CD4-positive, alpha-beta T cell treated with Interleukin-21 for 1 hour (primary cell): ENCODE measurements around the gene PUS7.
"Not testable (repeated sequence)": the region's sequence is repeated elsewhere in the genome, so short reads cannot be mapped to it uniquely, and the experiment has no call there.

Source experiments
- DNase-seq: peaks from one replicate; pipeline ENCODE4 v3.0.0-alpha.2; 2020

The PUS7 gene, protein sequence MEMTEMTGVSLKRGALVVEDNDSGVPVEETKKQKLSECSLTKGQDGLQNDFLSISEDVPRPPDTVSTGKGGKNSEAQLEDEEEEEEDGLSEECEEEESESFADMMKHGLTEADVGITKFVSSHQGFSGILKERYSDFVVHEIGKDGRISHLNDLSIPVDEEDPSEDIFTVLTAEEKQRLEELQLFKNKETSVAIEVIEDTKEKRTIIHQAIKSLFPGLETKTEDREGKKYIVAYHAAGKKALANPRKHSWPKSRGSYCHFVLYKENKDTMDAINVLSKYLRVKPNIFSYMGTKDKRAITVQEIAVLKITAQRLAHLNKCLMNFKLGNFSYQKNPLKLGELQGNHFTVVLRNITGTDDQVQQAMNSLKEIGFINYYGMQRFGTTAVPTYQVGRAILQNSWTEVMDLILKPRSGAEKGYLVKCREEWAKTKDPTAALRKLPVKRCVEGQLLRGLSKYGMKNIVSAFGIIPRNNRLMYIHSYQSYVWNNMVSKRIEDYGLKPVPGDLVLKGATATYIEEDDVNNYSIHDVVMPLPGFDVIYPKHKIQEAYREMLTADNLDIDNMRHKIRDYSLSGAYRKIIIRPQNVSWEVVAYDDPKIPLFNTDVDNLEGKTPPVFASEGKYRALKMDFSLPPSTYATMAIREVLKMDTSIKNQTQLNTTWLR

DNA sequence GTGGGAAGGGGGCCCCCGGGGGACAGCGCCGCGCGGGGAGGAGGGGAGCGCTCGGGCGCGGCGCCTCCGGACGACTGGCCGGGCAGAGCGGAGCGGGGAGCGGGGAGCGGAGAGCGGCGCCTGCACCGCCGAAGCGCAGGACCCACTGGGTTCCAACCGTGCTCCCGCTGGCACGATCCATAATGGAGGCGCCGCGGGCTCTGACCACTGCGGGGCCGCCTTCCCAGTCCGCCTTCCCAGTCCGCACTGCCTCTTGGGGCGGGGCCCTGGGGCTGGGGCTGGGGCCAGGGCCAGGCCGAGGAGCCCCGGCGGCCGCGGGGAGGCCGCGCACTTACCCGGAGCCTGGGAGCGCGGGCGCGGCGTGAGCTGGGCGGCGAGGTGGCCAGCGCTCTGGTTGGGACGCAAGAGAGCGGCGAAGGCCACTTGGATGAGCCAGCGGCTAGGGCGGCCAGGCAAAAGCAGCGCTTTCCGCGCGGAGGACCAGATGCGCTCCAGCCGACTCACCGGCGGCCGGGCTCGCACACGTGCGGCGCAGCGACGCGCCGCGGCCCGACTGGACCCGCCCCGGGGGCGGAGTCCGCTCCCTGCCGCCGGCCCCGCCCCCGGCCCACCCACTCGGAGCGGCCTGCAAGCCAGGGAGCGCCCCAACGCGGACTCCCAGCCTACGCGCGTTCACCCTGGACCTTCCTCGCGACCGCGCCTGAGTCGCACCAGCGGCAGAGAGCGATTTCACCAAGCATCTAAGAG, at the start of gene PUS7:
PUS7 (minus strand) TSS at position 555 of the 747 bp plus-strand sequence. CDS start 13,759 bp downstream, outside the sequence.
- DNase-seq, result peak; percentile 86

DNA sequence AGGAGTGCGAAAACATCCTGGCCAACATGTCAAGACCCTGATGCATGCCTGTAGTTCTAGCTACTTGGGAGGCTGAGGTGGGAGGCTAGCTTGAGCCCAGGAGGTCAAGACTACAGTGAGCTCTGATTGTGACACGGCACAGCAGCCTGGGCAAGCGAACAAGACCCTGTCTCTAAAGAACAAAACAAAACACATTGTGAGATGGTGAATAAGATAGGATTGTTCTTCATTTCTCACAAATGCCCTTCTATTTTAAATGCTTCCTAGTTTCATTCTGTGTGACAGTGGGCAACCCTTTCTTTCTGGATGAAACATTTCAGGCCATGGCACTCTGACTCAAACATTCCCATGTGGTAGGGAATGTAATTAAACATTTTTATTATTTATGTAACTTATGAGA, 45.8 kb upstream of the PUS7 start:
- no peak for DNase-seq

DNA sequence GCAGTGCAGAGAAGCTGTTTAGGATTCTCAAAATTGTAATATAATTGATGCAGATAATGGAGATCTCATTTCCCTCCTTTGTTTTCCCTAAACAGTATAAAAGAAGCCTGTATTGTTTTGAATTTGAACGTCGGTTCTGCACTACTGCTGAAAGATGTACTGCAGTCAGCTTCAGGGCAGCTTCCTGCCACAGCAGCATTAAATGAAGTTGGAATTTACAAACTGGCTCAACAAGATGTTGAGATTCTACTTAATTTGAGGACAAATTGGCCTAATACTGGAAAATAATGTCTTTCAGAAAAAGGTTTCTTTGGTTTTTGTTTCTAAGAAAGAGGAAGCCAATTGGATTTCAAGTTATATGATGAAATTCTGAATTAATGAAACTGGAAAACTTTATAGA, 45.0 kb upstream of the PUS7 start:
- no peak for DNase-seq

DNA sequence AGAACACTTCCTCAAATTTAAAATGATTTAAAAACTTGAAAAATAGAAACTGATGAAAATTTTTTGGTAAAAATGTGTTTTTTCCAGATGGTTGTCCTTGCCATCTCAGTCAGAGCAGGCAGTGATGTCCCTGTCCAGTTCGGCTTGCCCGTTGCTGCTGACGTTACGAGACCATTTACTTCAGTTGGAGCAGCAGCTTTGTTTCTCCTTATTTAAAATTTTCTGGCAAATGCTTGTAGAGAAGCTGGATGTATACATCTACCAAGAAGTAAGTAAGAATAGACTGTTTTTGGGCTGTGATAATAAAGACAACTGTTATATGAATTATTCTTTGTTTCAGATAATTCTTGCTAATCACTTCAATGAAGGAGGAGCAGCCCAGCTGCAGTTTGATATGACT, 43.1 kb upstream of the PUS7 start:
- no peak for DNase-seq

DNA sequence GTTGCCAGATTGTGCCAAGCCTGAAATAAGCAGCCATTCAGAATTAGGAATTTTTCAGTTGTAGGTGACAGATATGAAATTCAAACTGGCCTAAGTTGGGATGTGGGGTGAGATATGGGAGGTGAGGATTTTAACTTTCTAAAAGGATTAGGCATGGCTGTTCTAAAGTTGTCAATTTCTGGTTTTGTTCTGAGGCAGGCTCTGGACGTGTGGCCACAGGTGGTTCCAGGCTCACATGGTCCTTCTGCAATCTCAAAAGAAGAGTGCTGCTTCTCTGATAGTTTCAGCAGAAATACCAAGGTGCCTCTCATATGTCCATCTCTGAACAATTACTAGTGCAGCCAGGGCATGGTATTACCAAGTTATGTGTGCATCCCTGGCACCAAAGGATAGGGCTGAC, 37.9 kb upstream of the PUS7 start:
- no peak for DNase-seq

DNA sequence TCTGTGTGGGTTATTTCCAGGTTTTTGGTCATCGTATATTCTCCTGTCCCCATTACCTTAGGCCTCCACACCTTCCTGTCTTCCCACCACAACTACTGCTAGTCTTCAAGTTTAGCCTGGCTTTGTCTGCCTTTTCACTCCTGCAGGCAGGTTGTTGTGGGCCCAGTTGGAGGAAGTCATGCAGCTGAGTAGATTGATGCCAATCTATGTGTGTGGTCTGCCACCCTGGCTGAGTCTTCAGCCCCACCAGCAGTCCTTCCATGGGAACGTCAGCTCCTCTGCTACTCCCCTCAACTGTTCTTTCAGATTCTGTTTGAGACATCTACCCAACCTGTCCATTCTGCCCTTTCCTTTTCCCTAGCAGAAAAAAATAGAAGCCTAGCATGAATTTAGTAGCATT, 16.3 kb upstream of the PUS7 start:
- no peak for DNase-seq

DNA sequence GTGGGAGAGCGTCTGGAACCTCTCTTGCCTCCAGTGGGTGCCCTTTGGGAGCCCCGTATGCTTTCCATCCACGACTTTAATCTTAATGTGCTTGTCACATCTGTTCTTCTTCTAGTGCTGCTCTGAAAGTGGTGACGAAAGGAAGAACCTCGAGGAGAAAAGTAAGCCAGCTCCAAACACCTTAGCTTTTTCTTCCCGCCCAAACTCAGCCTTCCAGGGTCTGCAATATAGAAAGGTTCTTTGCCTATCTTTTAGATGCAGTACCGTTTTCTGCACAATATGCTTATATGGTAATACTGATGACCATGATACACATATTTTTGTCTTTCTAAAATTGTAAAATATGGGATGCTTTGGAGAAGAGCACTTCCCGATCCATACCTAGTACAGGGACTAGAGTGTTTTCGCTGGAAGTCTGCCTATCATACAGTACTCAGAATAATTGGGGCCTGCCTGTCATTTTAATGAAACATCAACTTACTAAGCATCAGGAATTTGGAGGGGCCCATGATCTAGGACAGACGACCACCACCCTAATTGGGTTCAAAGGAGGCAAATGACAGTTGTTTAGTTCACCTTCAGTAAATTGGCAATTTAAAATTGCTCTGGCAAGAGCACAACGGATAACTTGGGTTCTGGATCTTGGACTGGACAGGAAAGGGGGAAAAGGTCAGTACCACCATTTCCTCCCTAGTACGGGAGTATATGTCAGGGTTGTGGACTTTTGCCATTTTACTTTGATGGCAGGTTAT, 10.8 kb upstream of the PUS7 start:
- no peak for DNase-seq

DNA sequence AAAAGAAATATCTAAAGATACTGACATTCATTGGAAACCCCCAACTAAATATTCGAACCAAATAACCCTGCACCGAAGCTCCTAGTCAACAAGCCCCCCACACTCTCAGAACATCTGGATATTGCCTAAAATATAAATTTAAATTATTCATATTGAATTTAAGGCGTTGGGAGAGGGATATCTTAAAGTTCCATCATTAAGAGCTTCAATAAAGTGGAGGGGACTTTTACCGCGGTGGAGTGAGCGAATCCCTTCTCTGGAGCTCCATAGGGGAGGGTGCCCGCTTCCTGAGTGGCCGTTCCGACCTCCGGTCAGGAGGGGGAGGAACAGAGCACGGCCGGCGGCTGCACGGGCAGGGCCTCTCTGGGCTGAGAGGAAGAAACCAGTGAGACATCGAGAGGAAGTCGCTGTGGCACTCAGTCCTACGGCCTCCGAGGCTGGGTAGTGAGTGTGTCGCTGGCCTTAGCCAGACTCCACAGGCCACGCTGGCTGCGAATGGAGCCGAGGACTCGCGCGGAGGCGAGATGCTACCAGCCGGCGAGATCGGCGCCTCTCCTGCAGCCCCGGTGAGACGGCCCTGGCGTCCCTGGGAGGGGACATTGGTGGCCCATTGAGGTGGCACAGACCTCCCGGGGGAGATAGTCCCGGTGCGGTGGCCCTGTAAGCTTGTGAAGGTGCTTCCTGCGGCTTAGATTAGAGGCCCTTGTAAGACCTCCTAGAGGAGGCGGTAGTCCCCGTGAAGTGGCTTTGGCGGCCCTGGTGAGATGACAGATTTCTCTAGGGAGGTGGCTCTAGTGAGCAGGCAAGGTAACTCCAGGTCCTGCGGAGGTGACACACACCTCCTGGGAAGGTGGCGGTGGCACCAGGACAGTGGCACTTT, 10.0 kb upstream of the PUS7 start, which contains the start of gene RINT1:
RINT1 (plus strand) TSS at position 410 of the 880 bp plus-strand sequence; CDS start at position 525, 115 bp downstream.
- peak; percentile 92 for DNase-seq

DNA sequence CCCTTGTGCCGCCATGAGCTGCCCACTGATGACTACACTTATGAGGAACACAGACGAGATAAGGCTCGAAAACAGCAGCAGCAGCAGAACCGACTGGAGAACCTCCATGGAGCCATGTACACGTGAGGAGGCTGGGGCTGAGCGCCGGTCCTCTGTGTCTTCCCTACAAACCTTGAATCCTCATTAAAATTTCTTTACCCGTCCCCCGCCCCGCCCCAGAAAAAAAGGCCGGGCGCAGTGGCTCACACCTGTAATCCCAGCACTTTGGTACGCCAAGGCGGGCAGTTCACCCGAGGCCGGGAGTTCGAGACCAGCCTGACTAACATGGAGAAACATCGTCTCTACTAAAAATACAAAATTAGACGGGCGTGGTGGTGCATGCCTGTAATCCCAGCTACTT, 8.5 kb upstream of the PUS7 start:
- no peak for DNase-seq

DNA sequence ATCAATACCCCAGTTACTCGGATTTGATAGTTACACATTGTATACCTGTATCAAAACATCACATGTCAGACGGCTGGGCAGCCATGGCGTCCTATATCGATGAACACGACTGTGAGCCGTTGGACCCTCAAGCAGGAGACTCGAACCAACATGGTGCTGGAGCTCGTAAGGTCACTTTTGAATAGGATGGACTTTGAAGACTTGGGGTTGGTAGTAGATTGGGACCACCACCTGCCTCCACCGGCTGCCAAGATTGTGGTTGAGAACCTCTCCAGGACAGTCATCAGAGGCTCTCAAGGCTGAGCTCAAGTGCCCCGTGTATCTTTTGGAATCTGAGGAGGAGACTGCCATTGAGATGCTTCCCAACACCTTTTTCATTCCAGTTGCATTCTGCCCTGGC, 8.1 kb upstream of the PUS7 start:
- no peak for DNase-seq

DNA sequence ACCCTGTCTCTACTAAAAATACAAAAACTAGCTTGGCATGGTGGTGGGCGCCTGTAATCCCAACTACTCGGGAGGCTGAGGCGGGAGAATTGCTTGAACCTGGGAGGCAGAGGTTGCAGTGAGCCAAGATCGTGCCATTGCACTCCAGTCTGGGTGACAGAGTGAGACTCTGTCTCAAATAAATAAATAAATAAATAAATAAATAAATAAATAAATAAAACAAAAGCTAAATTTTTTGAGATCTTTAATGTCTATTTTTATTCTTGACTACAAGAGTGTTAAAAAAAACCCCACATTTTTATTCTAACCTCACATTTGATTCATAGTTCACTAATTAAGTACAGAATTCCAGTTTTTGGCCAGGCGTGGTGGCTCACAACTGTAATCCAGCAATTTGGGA, 5.7 kb upstream of the PUS7 start:
- not testable (repeated sequence) for DNase-seq

DNA sequence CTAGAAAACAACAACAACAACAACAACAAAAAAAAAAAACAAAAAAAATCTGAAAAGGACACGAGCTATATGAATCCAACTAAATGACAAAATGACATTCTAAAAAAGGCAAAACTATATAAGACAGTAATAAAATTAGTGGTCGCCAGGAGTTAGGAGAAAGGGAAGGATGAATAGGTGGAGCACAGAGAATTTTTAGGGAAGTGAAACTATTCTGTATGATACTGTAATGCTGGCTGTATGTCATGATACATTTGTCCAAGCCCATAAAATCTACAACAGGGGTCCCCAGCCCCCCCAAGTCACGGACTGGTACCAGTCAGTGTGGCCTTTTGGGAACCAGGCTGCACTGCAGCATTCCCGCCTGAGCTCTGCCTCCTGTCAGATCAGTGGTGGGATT, 2.8 kb upstream of the PUS7 start:
- no peak for DNase-seq

DNA sequence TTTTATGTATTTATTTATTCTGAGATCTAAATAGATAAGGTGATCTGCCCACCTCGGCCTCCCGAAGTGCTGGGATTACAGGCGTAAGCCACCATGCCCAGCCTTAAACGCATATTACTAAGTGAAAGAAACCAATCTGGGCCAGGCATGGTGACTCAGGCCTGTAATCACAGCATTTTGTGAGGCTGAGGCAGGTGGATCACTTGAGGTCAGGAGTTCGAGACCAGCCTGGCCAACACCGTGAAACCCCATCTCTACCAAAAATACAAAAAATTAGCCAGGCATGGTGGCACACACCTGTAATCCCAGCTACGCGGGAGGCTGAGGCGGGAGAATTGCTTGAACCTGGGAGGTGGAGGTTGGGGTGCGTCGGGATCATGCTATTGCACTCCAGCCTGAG, 2.4 kb upstream of the PUS7 start:
- DNase-seq, result not testable (repeated sequence)

DNA sequence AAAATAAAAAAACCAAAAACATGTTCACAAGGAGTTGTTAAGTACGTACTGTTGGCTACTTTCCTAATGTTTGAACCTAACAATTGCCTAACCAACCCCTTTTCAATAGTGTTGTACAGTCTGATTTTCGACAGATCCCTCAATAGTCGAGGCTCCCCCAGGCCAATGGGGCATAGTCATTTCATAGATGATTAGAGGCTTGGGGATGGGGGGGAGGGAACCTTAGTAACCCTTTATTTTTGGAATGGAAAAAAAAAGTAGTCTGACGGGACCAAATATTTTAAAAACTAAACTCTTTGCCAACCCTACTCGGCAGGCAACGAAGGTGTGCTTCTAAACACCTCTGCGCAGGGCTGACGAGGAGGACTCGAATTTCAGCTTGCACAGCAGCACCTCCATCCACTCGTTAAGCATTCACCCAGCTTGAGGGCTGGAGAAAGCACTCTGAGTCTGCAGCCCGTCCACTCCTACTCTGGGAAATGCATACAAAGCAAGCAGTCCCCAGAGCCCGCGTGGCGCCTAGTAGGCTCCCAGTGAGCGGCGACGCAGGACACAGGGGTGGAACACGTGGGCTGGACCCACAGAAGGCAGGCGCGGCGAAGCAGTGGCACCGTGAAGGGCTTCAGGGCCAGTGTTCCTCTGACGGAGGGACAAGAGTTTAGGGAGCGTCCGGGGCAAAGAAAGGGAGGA, 899 bp downstream of the PUS7 start:
- DNase-seq, result peak; percentile 41

DNA sequence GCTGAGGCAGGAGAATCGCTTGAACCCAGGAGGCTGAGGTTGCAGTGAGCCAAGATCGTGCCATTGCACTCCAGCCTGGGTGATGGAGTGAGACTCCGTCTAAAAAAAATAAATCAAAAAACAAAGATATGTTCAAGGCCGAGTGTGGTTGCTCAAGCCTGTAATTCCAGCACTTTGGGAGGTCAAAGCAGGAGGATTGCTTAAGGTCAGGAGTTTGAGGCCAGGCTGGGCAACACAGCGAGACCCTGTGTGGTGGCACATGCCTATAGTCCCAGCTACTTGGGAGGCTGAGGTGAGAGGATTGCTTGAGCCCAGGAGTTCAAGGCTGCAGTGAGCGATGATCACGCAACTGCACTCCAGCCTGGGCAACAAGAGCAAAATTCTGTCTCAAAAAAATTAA, 1.5 kb downstream of the PUS7 start:
- DNase-seq, result not testable (repeated sequence)

DNA sequence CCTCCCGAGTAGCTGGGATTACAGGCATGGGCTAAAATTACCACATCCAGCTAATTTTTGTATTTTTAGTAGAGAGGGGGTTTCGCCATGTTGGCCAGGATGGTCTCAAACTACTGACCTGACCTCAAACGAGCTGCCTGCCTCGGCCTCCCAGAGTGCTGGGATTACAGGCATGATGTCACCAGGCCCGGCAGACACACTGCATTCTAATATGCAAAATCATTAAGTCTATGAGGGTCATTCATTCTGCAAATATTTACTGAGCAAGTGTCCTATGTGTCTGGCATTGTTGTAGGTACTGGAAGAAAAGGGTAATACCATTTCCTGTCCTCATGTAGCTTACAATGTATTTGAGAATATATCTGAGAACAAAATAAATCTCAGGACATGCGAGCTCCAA, 2.7 kb downstream of the PUS7 start:
- no peak for DNase-seq

DNA sequence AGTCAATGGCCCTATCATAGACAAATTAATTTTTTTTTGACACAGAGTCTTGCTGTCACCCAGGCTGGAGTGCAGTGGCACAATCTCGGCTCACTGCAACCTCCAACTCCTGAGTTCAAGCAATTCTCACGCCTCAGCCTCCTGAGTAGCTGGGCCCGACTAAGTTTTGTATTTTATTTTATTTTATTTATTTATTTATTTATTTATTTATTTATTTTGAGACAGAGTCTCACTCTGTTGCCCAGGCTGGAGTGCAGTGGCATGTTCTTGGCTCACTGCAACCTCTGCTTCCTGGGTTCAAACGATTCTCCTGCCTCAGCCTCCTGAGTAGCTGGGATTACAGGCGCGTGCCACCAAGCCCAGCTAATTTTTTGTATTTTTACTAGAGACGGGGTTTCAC, 6.5 kb downstream of the PUS7 start:
- DNase-seq, result not testable (repeated sequence)

DNA sequence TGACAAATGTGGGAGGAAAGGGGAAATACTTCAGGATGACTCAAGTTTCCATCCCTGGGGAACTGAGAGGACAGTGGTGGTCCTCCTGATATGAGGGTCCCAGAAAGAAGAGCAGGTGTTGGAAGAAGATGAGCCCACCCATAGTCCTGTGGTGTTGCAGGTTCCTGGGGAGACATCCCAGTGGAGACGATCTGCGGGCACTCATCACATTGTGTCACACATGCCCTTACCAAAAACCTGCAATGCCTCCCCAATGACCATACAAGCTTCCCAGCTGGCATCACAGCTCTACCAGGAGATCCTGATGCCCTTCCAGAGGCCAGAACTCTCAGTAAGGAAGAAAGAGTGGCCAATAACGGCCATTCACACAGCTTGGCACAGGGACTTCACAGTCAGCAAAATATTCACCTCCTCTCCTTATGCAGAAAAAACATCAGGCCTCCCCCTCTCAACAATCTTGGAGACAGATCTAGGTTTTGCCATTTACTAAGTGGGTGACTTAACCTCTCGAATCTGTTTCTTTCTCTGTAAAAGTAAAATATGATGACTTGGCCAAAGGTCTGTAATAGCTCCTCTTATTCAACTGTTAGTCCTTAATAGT, 9.0 kb downstream of the PUS7 start:
- DNase-seq, result no peak

DNA sequence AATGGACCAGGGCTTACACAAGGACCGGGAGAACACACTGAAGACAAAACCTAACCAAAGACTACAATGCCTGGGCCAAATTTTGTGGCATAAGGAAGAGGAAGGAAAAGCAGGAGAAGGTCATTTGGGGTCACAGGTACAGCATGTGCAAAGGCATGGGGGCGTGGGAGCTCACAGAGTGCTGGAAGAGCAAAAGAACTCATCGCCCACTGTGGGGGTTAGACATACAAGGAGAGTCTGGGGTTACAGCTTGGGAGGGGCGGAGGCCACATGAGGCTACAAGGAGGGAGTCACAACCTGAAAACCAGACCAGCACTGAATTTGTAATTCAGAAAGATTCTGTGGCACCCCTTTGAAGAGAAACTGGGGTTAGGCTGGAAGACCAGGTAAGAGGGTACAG, 9.7 kb downstream of the PUS7 start:
- no peak for DNase-seq

DNA sequence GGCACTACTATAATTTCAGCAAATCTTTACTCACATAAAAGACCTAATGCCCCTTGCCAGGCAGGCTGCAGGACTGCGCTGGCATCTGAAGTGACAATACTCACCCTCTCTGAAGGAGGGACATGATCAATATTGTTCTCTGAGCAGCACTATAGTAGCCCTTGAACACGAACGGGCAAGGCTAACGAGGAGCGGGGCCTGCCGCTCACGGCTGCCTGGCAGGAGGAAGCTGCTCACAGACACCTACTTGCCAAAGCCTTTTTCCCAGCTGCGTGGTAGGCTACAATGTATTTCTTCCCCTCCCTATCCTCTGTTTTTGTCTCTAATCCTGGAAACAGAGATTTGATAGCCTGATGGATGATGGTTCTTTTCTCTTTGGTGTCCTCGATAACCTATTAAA, 19.9 kb downstream of the PUS7 start:
- no peak for DNase-seq

DNA sequence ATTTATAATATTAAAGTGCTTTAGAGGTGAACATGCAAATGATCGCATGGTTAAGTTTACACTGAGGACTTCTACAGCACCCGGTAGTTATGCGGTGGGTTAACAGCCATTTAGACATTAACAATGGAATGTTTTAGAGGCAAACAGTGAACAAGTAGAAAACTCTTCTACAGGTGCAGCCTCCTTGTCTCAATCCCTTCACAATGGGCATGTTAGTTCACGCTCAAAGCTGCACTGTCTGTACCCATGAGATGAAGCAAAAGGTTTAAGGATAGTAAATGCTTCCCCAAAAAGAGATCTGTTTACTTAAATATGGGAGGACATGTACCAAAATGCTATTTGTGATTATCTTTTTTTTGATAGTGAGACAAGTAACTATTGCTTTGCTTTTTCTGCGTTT, 25.1 kb downstream of the PUS7 start:
- DNase-seq, result no peak
